H1 (cell line): ENCODE measurements around the gene DDT. TPM values are rescaled to one million over a fixed set of nuclear protein-coding genes. Genes with fewer than 3 reads are reported as not detected.

Experiments used
- EGR1 ChIP-seq: IDR thresholded peaks from 2 replicates; pipeline ENCODE4 v1.6.1; 2011; ENCODE audit warnings: low read depth, low read length, borderline replicate concordance
- polyA plus RNA-seq, 7 experiments: library from polyadenylated mRNA; depleted of rRNA in 3 of 7; stranded (reverse) in 5 of 7; unstranded in 2 of 7; fragments of >200 nt in 5 of 7; fragments of 200-250 nt in 2 of 7; gene quantifications; 1 replicate in 5 of 7; 2 replicates in 1 of 7; 4 replicates in 1 of 7; pipeline versions ENCODE4 v1.2.1 to v1.2.3, GENCODE V29; 2011 to 2013; ENCODE audit warnings: missing spikeins in 2 of 7, mixed read lengths in 2 of 7
- total RNA-seq: library from RNA; stranded (reverse); fragmentation: NEBNext Ultra II Directional; extraction: Animal tissue kit (Norgen Biotek cat#: 25700); gene quantifications from 2 replicates; pipeline ENCODE4 v1.2.1, GENCODE V29; 2021

DDT gene
- total and polyA plus RNA-seq, 2 of the 8 experiments (the other 6 are each of a cell fraction or from before 2014, with no cell fraction given): 106 to 341 TPM

DNA sequence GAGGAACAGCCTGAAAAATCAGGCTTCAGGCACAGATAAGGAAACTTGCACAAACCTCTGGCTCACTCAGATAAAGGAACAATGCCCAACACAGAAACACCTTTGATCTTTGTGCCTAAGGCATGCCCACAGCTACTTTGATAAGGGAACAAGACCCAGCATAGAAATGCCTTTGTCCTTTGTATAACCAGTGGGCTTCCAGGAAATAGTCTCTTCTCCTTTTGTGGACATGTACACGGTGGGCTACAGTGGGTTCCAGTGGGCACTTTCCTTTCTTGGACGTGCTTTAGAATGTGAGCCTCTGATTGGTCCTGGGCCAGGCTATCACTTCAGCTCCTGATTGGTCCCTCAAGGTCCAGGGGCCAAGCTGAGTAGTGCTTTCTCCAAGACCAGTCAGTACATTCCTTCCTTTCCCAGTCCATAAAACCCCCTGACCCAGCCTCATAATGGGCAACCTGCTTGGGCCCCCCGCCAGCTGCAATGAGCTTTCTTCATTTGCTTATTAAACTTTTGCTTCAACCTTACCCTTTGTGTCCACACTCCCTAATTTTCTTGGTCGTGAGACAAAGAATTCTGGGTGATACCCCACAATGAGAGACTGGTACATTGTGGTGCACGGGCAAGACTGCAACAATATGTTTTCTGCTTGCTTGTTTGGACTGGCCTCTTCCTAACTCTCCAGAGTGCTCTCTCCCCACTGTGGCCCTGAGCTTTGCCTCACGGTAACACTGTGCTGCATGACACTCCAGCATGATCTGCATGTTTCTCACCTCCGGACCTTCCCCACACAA, 35.2 kb upstream of the DDT start (continued):
- no peak for TF ChIP-seq EGR1
